Neural cell (in vitro differentiated cells): ENCODE results near the gene GUCA1A. TPM values are rescaled to one million over a fixed set of nuclear protein-coding genes. Genes with fewer than 3 reads are reported as not detected.

Source experiments
- H2AFZ ChIP-seq: fragments of 200-600, 300-800 bp; sonication (generic), shearing (Covaris generic); 2 replicates; pipeline ENCODE4 v1.6.0; 2014; ENCODE audit warnings: low read depth, mild to moderate bottlenecking, antibody characterized with exemption, low read length, moderate library complexity
- H3F3A ChIP-seq: fragments of 200-600 bp; shearing (Covaris generic); 2 replicates; pipeline ENCODE4 v1.6.1; 2016; ENCODE audit warnings: mild to moderate bottlenecking, moderate library complexity, mixed read lengths, antibody characterized with exemption, low read length; ENCODE audit not compliant: insufficient read depth, poor library complexity, severe bottlenecking
- H3K27ac ChIP-seq: fragments of 200-600, 300-800 bp; sonication (generic), shearing (Covaris generic); 2 replicates; pipeline ENCODE4 v1.5.1; 2014; ENCODE audit warnings: mild to moderate bottlenecking, low read length, moderate library complexity
- H3K27me3 ChIP-seq: fragments of 300-800, 200-600 bp; sonication (generic), shearing (Covaris generic); 2 replicates; pipeline ENCODE4 v1.6.0; 2014; ENCODE audit warnings: mild to moderate bottlenecking, low read depth, low read length, moderate library complexity; ENCODE audit not compliant: insufficient read depth
- H3K36me3 ChIP-seq: fragments of 300-800, 200-600 bp; sonication (generic), shearing (Covaris generic); 2 replicates; pipeline ENCODE4 v1.5.1; 2014; ENCODE audit warnings: mild to moderate bottlenecking, antibody characterized with exemption, low read length, moderate library complexity; ENCODE audit not compliant: insufficient read depth
- H3K4me2 ChIP-seq: fragments of 300-800, 200-600 bp; sonication (generic), shearing (Covaris generic); 2 replicates; pipeline ENCODE4 v1.6.0; 2014; ENCODE audit warnings: mild to moderate bottlenecking, low read length
- H3K4me3 ChIP-seq: fragments of 300-800, 200-600 bp; sonication (generic), shearing (Covaris generic); 2 replicates; pipeline ENCODE4 v1.5.1; 2014; ENCODE audit warnings: mild to moderate bottlenecking, low read length, moderate library complexity
- H3K79me2 ChIP-seq: fragments of 200-600 bp; shearing (Covaris generic); replicated peaks from 2 replicates; pipeline ENCODE4 v1.6.0; 2014; ENCODE audit warnings: mild to moderate bottlenecking, low read length, moderate library complexity; ENCODE audit not compliant: insufficient read depth
- H3K9ac ChIP-seq: fragments of 300-800, 200-600 bp; sonication (generic), shearing (Covaris generic); 2 replicates; pipeline ENCODE4 v1.6.1; 2016; ENCODE audit warnings: mild to moderate bottlenecking, low read length, mixed read lengths
- H3K9me2 ChIP-seq: fragments of 200-600 bp; shearing (Covaris generic); 2 replicates; pipeline ENCODE4 v1.6.1; 2016; ENCODE audit warnings: mild to moderate bottlenecking, low read length, mixed read lengths; ENCODE audit not compliant: insufficient read depth
- H3K9me3 ChIP-seq: fragments of 200-600, 300-800 bp; sonication (generic), shearing (Covaris generic); 2 replicates; pipeline ENCODE4 v1.6.1; 2016; ENCODE audit warnings: mild to moderate bottlenecking, mixed run types, low read length, moderate library complexity, mixed read lengths
- H4K20me1 ChIP-seq: fragments of 200-600 bp; shearing (Covaris generic); 2 replicates; pipeline ENCODE4 v1.6.1; 2016; ENCODE audit warnings: mild to moderate bottlenecking, mixed run types; ENCODE audit not compliant: insufficient read depth
- EP300 ChIP-seq: fragments of 450-650 bp; conservative IDR thresholded peaks from 2 replicates; pipeline ENCODE4 v1.6.1; 2014; ENCODE audit warnings: antibody characterized with exemption, mild to moderate bottlenecking, moderate library complexity; ENCODE audit not compliant: poor library complexity, severe bottlenecking
- EZH2 ChIP-seq: fragments of 200-600, 300-800 bp; shearing (Covaris generic), sonication (generic); IDR thresholded peaks from 2 replicates; pipeline ENCODE4 v1.6.1; 2014; ENCODE audit warnings: antibody characterized with exemption, low read length, borderline replicate concordance, mild to moderate bottlenecking; ENCODE audit not compliant: insufficient read depth, poor library complexity, severe bottlenecking
- MXI1 ChIP-seq: fragments of 450-650 bp; conservative IDR thresholded peaks from 2 replicates; pipeline ENCODE4 v1.6.1; 2014; ENCODE audit warnings: antibody characterized with exemption, mild to moderate bottlenecking; ENCODE audit not compliant: poor library complexity, severe bottlenecking
- POLR2AphosphoS5 ChIP-seq: IDR thresholded peaks from 2 replicates; pipeline ENCODE4 v1.6.1; 2012
- RAD21 ChIP-seq: fragments of 450-650 bp; conservative IDR thresholded peaks from 2 replicates; pipeline ENCODE4 v1.6.1; 2014; ENCODE audit warnings: antibody characterized with exemption, mild to moderate bottlenecking, moderate library complexity
- SMC3 ChIP-seq: fragments of 450-650 bp; conservative IDR thresholded peaks from 2 replicates; pipeline ENCODE4 v1.6.1; 2014; ENCODE audit warnings: antibody characterized with exemption, mild to moderate bottlenecking, moderate library complexity; ENCODE audit not compliant: poor library complexity
- TAF1 ChIP-seq: IDR thresholded peaks from 2 replicates; pipeline ENCODE4 v1.6.1; 2012; ENCODE audit warnings: low read depth
- polyA plus RNA-seq: library from polyadenylated mRNA; depleted of rRNA; stranded (reverse); fragments of >200 nt; gene quantifications from 2 replicates; pipeline ENCODE4 v1.2.3, GENCODE V29; 2014
- TF ChIP-seq, protein P1 (sequence below): fragments of 450-650 bp; IDR thresholded peaks from 2 replicates; pipeline ENCODE4 v1.5.1; 2014; ENCODE audit warnings: antibody characterized with exemption, mild to moderate bottlenecking, moderate library complexity; ENCODE audit not compliant: poor library complexity, severe bottlenecking
- TF ChIP-seq, protein P2 (sequence below): IDR thresholded peaks from 2 replicates; pipeline ENCODE4 v1.6.1; 2012; ENCODE audit warnings: borderline replicate concordance

GUCA1A gene
- polyA plus RNA-seq, 1 donor from 2014 or later = 0.78 TPM

DNA sequence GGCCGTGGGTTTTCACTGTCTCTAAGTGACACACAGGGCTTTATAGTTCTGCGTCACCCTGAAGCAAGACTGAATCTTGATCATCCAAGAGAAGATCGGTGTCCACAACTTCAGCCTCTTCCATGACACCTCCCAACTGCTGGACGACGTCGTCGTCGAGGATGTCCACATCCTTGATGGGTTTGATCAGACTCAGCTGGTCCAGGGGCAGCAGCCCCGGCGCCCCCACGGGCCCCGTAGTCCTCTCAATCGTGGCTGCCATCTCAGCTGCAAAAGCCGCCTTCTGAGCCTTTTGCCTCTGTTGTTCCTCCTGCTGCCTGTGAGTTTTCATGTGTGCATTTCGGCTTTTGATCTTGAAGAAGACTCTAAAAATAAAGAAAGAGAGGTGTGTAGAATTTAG is 55.1 kb downstream of the GUCA1A start:
- Histone ChIP-seq H3F3A (no peaks in the 10 kb centered on the region), H4K20me1 (no peaks in the 10 kb centered on the region), H3K27me3 (no peaks in the 10 kb centered on the region), H3K27ac (no peak overlapping the region), H3K4me3 (no peak overlapping the region), H2AFZ (no peak overlapping the region), H3K9me3 (no peaks in the 10 kb centered on the region), H3K9me2 (no peaks in the 10 kb centered on the region), H3K4me2 (no peak overlapping the region), H3K79me2 (no peaks in the 10 kb centered on the region), H3K36me3 (peaks cover 7% of the 10 kb centered on the region), H3K9ac (no peak overlapping the region)
- TF ChIP-seq SMC3 (no peak), EP300 (no peak), MXI1 (no peak), TAF1 (no peak), POLR2AphosphoS5 (no peak), EZH2 (no peak), RAD21 (no peak)
- TF ChIP-seq, protein P1, sequence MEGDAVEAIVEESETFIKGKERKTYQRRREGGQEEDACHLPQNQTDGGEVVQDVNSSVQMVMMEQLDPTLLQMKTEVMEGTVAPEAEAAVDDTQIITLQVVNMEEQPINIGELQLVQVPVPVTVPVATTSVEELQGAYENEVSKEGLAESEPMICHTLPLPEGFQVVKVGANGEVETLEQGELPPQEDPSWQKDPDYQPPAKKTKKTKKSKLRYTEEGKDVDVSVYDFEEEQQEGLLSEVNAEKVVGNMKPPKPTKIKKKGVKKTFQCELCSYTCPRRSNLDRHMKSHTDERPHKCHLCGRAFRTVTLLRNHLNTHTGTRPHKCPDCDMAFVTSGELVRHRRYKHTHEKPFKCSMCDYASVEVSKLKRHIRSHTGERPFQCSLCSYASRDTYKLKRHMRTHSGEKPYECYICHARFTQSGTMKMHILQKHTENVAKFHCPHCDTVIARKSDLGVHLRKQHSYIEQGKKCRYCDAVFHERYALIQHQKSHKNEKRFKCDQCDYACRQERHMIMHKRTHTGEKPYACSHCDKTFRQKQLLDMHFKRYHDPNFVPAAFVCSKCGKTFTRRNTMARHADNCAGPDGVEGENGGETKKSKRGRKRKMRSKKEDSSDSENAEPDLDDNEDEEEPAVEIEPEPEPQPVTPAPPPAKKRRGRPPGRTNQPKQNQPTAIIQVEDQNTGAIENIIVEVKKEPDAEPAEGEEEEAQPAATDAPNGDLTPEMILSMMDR = no peak
- TF ChIP-seq, protein P2, sequence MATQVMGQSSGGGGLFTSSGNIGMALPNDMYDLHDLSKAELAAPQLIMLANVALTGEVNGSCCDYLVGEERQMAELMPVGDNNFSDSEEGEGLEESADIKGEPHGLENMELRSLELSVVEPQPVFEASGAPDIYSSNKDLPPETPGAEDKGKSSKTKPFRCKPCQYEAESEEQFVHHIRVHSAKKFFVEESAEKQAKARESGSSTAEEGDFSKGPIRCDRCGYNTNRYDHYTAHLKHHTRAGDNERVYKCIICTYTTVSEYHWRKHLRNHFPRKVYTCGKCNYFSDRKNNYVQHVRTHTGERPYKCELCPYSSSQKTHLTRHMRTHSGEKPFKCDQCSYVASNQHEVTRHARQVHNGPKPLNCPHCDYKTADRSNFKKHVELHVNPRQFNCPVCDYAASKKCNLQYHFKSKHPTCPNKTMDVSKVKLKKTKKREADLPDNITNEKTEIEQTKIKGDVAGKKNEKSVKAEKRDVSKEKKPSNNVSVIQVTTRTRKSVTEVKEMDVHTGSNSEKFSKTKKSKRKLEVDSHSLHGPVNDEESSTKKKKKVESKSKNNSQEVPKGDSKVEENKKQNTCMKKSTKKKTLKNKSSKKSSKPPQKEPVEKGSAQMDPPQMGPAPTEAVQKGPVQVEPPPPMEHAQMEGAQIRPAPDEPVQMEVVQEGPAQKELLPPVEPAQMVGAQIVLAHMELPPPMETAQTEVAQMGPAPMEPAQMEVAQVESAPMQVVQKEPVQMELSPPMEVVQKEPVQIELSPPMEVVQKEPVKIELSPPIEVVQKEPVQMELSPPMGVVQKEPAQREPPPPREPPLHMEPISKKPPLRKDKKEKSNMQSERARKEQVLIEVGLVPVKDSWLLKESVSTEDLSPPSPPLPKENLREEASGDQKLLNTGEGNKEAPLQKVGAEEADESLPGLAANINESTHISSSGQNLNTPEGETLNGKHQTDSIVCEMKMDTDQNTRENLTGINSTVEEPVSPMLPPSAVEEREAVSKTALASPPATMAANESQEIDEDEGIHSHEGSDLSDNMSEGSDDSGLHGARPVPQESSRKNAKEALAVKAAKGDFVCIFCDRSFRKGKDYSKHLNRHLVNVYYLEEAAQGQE = no peak

Other genes starting within 250 kb of the GUCA1A start
- gene CCND3, start 231.6 kb upstream of the GUCA1A start, polyA plus RNA-seq = 15.7 and 17.9 TPM in 2 replicates
- 5.1 and 7.5 TPM in 2 replicates for gene TAF8, start 122.8 kb upstream of the GUCA1A start, polyA plus RNA-seq
- not detected in 2 replicates for gene C6orf132, start 30.7 kb upstream of the GUCA1A start, polyA plus RNA-seq
- 1.6 and 2.6 TPM in 2 replicates for gene GUCA1B, start 21.6 kb downstream of the GUCA1A start, polyA plus RNA-seq
- gene MRPS10, start 44.5 kb downstream of the GUCA1A start, polyA plus RNA-seq = 36.4 and 37.4 TPM in 2 replicates